Fibroblast of skin of right quadriceps (primary cell): ENCODE measurements around the gene DENND1A.

Source experiments
- DNase-seq: peaks from one replicate; pipeline ENCODE4 v3.0.0-alpha.2; 2013

The DENND1A gene

DNA sequence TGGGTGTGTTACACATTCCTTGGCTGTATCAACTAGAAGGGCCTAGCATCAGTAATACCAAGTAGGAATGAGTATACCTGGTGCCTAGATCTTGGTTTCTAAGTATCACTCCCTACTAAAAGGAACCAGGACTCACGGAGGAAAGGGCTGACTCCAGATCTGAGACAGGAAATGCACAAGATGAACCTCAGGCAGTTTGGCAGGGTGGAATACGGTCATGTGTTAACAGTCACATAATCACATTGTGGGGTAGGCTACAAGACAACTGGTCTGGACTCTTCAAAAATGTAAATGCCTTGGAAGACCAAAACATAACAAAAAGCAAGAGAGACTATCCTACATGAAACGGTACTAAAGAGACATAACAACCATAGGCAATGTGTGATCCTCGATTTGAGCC, 415.2 kb downstream of the DENND1A start:
- no peak for DNase-seq

DNA sequence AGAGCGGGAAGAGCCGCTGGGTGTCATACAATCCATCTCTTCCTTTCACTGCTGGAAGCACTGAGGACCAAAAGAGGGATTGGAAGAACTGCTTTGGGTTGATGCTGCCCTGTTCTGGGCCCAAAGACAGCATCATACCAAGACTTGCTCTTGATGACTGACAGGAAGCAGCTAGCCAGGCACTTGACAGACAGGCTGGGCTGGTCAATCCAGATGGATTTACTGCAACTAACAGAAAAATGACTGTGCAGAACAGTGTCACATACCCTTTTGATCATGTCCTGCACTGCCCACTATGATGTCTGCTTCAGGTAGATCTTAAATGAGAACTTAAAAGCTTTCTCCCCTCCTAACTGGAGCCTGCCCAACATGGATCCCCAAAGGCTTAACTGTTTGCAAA, 416.4 kb downstream of the DENND1A start:
- DNase-seq: no peak

DNA sequence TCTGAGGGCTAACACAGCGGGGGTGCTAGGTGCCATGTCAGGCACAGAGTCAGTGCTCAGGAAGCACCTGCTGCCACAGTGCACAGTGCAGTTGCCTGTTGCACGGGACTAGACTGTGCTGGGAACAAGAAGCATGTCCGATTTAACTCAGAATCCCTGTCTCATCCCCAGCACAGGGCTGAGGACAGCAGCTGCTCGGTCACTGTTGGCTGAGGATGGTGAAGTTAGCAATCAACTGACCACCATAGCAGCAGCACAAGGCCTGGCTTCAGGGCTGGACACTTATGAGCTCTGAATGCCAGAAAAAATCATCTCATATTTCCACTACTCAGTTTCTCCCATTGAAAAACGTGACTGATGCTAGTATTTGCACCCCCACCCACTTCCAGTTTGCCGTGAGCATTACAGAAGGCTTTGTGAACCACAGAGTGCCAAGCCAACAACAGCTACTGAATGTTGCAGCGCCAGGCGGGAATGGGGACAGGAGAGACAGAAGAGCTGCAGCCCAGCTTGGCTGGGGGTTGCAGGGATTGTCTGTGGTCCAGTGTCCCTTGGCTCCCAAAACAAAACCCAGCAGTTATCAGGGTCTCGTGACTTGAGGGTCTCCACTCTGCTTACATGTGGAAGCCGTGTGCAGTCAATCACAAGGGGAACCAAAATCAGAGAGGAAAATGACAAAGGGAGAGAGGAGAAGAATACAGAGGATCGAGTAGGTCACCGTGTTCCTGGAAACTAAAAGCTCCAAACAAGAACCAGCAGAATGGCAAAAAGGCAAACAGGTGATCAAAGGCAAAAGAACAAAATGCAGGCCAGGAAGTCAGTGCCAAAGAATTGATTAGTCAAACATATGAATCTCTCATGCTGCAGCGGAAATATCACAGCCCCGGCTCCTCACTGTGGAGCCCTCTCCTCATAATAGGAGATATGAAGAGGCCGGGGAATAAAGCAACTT, 418.3 kb downstream of the DENND1A start:
- DNase-seq: no peak

DNA sequence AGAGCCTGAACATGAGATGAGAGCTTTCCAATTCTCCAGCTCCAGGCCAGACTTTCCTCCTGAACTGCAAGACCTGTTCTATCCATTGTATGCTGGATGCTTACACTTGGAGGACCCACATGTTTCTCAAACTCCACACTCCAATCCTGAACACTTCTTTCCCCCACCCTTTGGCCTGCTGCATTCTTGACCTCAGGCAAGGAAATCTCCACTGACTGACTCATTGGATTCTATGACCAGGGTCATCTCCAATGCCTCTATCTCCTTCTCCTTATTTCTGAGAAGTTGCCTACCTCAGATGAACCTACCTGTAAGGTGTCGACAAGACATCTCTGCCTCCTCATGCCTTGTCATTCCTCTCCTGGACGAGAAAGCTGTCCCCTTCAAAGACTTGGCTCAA, 420.3 kb downstream of the DENND1A start:
- no peak for DNase-seq

DNA sequence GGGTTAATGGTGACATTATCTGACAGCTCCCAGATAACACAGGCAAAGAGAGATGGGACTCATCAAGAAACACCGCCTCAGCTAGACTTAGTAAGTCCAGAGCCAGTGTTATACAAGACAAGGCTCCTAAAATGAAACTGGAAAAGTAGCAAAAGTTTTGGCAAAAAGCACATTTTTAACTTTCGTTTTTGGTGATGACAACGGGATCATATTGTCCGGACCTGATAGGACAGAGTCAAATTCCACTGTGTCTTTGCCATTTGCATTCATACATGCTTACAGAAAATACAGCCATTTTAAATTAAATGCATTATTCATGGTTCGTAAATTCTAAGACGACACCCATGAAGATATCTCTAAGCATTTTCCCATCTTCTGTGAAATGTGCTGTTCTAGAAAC, 421.9 kb downstream of the DENND1A start:
- DNase-seq: no peak

DNA sequence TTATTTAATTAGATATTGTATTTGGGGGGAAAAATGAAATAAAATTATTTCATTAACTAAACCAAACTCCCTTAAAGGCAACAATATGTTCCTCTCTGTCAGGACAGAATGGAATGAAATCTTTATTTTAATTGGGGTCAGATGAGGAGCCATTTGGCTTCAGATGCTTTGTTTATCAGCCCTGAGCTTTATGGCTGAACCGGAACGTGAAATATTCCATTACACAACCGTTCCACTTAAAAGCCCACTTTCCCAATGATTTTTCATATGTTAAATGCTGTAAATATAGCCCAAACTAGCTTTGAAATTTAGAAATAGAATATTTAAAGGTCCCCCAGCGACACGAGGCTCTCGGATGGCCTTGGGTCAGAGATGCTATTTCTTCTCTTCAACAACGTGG, 424.4 kb downstream of the DENND1A start:
- DNase-seq: no peak

DNA sequence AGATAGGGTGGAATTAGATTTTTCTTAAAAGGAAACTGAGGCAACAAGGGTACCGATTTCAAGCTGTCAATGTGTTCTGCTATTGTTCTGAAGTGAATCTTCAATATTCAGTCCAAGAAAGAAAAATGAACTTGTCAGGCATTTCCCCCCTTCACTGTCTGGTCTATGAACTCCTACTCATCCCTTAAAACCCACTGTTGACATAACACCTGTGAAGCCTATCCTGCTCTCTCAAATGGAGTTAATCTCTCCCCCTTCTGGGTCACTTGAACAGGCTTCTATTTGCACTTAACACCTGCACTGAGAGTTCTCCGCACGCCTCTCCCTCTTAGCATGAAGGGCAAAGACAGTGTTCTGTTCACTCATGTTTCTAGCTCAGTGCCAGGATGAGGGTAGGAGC, 429.6 kb downstream of the DENND1A start:
- no peak for DNase-seq

DNA sequence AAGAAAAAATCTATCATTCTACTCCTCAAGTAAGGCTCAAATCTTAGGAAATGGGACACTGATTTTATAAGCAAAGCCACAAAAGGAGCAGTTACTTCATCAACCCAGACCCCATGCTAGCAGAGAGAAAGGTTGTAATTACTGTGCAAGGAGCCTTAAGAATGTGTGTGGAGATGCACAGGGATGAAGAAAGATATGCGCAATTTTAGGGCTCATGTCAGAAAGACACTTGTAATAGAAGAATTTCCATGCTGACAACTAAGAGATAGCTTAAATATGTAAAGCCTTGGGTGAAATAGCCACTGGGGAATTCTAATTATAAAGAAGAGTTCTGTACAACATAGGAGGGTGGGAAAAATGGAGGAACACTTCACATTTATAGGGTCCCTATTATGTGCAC, 432.1 kb downstream of the DENND1A start:
- DNase-seq: no peak

DNA sequence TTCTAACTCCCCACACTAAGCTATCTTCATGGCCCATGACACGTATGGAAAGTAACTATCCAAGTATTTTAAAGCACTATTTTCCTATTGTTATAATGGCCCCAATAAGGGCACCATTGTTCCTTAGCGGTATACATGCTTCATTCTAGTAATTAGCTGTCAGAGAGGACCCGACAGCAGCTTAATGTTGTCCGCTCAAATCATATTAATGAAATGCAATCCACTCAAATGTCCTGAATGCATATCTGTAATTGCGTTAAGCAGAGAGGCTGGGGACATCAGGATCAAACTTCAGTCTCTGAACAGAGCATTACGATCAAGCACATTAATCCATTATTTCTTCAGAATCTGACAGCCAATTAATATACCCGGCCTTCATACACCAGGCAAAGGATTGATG, 434.2 kb downstream of the DENND1A start:
- DNase-seq: no peak

DNA sequence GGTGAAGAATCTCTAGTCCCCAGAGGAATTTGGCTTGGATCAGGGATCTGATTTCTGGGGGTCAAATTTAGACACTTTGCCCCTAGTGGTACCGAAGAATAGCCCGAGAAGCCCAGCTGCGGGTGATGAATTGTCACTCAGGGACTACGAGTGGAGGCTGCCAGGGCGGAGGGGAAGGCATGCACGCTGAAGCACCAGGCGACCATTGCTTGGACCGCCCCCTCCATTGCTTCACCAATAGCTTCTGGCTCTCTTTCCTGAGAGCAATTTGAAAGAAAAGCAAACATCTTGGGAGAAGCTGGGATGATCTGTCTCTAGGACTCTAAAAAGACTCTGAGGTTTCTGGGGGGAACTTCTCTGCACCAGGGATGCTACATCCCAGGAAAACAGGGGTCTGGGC, 436.3 kb downstream of the DENND1A start:
- DNase-seq: no peak

DNA sequence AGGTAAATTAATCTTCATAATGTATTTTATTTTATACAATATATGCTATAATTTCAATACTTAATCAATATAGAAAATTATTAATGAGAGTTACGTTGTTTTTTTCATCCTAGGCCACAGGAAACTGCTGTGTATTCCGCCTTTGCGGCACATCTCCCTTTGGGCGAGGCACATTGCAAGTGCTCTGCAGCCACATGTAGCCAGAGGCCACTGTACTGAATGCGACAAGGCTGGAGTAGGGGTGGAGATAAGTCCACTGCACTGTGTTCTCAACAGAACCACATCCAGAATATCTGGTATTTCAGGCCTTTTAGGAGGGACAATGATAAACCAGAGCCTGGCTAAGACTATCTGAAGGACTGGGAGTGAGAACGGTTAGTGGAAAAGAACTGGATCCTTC, 439.2 kb downstream of the DENND1A start:
- no peak for DNase-seq

DNA sequence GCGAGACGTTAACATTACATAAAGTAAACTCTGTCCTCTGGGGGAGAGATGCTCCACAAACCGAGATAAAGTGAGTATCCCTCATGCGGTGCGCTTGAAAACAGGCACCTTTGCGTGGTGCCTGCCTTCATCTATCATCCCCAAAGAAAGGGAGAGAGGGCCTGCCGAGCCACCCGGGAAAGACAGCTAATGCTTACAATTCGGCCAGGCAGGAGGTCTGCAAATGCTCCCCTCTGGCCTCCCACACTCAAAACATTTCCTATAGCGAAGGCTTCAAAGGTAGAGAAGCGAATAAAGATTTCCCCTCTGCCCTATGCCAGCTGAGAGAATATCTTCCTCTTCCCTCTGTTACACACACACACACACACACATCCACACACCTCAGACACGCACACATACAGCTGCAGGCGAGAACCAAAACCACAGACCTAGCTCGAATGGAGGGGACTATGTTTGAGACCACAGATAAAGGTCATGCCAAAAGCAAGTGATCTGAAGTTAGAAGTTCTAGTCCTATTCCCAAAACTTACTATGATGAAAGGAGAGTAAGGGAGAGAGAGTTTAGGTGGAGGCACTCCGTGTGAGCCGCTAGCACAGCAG, 441.1 kb downstream of the DENND1A start:
- no peak for DNase-seq

DNA sequence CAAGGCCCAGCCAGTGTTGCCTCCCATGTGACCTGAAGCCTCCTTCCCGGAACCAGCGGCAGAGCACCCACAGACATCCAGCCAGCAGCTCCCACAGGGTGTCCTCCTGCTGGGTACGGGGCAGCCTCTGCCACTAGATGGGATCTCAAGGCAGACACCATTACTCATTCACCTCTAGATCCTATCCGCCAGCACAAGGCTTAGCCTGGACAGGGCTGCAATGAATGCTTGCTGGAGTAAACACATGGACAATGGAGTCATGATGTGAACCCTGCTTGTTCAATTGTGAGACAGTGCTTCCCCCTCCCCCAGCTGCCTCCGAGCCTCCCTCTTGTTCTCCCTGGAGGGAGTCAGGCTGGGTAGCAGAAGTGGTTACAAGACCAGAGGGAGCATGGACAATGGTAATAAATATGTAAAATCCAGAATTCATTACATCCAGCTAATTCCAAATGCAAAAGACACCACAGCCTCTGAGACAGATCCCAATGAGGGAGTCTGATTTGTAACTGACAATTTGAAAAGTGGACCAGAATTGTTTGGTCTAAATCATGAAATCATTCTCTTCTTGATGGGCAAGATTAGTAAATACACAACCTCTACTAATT, 441.9 kb downstream of the DENND1A start:
- no peak for DNase-seq

DNA sequence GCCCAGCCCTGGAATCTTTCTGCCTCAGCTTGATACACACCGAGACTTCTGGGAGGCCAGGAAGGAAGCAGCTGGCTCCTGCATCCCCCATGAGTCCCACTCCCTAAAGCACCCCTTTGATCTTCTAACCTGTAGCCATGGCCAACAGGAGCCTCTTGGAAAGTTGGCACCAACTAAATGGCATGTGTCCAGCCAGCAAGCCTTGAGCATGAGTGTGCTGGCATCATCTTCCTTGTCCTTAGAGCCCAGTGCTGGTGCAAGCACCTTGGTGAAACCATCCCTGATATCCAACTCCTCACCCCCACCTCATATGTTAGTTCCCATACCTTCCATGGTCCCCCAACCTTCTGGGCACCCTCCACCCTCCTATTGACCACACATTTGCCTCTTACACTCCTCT, 443.5 kb downstream of the DENND1A start:
- DNase-seq: no peak

DNA sequence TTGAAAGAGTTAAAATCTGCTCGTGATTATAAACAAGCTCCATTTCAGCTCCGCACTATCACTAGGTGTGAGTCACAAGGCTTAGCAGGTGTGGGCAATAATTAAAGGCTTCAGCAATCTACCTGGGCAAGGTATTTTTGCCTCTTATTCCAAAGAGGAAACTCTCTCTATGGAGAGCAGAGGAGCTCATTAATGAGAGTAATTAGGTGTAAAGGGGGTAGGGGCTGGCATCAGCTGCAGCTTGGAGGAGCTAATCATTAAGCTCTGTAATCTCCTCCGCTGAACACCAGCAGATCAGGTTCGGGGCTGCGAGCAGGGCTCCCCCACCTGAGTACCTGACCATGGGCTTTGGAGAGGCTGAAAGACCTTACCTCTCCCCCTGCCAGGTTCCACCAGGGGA, 444.7 kb downstream of the DENND1A start:
- DNase-seq: no peak

DNA sequence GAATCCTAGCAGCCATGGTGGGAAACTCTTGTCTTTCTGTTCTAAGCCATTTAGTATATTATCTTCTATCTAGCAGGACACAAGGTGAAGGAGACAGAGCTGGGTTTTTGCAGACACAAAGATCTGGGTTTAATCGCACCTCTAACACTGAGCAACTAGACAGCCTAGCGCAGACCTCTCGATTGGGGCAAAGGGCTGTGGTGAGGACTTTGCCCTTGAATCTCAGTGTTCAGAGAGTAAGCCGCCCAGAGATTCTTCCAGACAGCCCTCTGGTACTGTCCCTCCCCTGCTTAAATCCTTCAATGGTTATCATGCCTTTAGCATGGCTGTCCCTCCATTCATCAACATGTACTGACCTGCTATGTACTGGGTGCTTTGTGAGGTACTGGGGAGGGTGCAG, 445.8 kb downstream of the DENND1A start:
- DNase-seq: no peak

DNA sequence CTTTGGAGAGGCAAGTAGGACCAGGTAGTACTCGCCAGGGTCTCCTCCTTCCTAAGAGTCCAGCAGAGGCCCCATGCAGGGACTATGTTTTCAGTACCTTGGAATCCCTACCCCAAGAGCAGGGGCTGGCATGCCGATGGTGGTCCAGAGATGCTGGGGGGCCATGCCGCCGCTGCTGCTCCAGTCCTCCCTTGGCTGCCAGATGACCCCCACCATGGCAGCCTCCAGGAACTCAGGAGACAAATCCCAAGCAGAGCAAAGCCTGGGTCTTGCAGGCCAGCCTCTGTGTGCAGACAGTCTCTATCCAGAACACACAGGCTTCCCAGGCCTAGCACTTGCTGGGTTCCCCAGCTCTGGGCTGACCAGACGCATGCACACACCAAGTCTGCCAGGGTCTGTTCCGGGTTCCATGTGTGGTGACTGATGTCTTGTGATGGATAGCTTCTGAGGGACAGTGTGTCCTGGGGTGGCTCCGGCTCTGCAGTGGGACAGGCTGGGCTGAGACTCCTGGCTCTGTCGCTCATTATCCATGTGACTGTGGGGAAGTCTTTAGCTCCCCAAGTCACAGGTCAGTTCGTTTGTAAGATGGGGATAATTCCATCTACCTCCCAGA, 446.6 kb downstream of the DENND1A start:
- DNase-seq: no peak

DNA sequence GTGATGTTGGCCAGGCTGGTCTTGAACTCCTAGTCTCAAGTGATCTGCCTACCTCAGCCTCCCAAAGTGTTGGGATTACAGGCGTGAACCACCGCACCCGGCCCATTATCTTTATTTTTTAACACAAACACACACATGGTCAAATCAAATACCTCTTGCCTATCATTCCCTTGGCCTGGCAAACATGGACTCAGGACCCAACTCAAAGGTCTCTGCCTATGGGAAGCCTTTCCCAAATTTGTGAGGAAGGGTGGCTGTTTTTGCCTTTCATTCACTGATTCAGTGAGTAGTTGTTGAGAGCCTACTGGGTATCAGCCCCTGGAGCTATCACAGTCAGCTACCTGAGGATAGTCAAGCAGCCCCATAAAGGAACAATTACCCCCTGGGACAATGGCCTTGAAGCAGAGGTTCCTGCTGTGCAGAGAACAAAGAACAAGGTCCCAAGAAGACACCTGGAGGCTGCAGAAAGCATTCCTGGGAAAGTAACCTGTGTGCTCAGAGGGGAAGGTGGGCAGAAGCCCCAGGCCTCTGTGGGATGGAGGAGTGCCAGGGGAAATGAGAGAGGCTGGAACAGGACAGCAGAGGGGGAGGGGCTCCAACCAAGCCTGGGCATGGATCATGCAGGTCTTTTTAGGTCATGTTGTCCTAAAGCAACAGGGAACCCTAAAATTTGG, 447.5 kb downstream of the DENND1A start:
- no peak for DNase-seq

DNA sequence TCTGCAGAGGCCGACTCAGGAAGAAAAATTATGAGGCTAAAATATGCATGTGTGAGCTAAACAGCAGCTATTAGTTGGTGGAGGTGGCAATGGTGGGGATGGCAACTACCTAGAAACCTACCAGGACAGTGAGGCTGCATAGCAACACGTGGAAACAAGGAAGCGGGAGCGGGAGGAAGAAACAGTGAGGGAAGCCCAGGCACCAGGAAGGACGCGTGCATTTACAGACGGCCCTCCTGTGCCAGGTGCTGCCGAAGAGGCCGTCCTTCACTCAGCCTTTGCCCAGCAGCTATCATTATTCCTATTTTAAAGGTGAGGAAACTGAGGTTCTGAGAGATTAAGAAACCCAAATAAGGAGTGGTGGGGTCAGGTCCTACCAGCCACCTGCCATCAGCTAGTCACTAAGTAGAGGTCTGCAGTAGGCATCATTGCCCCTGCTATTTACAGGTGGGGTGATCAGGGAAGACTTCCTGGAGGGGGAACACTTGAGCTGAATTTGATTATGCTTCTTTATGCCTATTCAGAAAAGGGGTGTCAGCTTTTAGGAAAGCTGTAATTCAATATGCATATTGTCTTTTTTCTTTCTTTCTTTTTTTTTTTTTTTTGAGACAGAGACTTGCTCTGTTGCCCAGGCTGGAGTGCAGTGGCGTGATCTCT, 448.6 kb downstream of the DENND1A start:
- DNase-seq: no peak

DNA sequence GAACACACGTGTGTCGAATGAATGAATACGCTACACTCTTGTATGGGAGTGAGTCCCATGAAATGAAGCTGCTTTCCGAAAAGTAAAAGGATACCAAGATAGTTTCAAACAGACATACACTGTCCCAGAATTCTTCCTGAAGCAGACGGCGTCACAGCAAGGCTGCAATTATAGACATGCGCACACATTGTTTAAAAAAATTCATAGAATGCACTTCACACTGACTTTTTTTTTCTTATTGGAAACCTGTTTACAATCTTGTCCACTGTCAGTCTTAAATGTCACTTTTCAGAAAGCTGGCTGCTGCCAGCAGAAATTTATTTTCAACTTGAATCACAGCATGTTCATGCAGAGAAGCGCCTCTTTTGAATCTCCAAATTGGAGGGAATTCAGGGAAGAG, 449.1 kb downstream of the DENND1A start:
- no peak for DNase-seq

DNA sequence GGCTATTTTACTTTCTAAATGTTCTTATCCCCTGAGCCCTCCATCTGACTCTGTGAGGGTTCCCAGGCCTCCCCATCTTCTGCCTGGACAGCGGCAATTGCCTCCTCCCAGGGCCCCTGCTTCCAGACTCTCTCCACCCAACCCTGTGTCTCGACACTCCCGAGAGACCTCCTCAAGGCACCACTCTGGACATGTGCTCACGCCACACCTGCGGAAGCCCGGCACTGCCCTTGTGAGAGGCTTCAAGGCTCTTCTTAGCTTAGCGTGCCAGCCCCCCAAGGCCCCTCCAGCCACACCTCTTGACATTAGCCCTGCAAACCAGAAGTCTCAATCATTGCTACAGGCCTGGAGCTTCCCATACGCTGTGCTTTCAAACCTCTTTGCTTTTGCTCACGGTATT, 449.8 kb downstream of the DENND1A start:
- DNase-seq: no peak

DNA sequence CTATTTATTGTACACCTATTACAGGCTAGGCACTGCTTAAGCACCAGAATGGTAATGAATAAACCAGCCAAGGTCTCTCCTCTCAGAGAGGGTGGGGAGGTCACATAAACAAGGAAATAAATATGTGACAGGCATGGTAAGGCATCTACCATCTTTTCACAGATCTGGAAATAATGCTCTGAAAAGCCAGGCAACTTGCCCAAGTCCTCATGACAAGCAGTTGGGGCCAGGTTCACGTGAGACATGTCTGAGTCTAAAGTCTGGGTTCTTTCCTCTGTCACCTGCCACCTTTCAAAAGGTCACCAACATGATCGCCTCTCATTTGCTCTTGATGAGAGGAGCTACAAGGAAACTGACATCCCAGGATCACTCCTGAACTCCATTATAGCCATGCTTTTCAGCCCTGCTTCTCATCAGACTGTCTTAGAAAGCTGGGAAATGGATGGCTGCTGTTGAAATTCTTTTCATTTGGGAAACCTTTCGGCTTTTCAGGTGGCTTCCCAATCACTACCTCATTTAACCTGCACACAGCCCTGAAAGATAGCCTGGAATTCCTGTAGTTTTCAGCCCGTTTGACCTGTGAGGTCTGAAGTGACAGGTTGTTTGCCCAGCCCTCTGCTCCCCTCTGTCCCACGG, 450.8 kb downstream of the DENND1A start:
- DNase-seq: no peak
